ENCODE measurements around the gene ASTN2.

Gene ASTN2

DNA sequence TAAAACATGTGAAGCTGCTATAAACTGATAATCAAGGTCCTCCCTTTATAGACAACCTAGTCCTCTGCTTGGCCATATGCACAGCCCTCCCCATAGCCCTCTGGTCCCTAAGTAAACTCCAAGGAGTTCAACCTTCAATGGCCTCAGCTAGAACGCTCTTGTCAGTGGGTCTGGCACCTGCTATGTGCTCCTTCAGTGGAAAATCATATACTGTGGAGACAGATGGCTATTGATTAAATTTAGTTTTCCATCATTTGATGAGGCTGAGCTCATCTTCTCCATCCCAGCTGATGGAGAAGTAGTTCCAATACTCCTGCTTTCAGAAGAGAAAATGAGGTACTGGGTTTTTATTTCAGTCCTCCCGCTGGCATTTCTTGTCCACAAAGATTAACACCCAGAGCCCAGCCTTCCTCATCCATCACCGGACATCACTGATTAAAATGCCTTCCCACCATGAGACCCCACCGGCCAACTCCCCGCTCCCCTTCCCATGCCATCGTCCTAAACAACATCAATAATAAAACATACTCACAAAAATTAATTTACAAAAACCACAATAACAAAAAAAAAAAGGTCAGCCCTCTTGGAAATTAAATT, 593.1 kb downstream of the ASTN2 start:
- H3K9ac ChIP-seq: no peak overlapping the region
- H3K27me3 ChIP-seq: no peaks in the 10 kb centered on the region
- H3K4me3 ChIP-seq: no peak overlapping the region
- TF ChIP-seq Cebpa-rat (IDR thresholded peaks at IDR 0.05): no peak
- no peak overlapping the region for H3K27ac ChIP-seq
- H3K4me2 ChIP-seq: no peak overlapping the region
- H3K36me3 ChIP-seq: no peaks in the 10 kb centered on the region
- no peaks in the 10 kb centered on the region for H4K20me1 ChIP-seq
- no peaks in the 10 kb centered on the region for H3K9me3 ChIP-seq (replicated peaks in 1 of 11)
- no peaks in the 10 kb centered on the region for H3K4me1 ChIP-seq

DNA sequence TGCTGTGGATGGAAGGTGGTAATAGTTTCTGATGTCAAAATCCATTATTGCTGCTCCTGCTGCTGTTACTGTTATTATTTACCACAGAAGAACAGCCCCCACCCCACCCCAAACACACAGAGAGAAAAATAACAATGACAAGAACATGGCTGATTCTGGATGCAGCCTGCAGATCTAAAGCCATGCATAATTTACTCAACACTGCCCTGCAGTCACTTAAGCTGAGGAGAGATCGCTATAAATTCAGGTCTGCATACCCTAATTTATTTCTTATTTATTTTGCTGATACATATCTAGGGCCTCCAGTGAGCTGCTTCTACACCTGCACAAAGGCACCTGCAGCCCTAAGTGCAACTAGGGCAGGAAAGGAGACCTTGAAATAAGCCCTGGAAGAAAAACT, 595.7 kb downstream of the ASTN2 start:
- Histone ChIP-seq H3K4me2 (no peak overlapping the region), H3K4me3 (no peak overlapping the region), H3K4me1 (no peaks in the 10 kb centered on the region), H3K9ac (no peak overlapping the region), H3K36me3 (no peaks in the 10 kb centered on the region), H3K27ac (no peak overlapping the region), H3K9me3 (replicated peaks in 1 of 11) (no peaks in the 10 kb centered on the region), H4K20me1 (no peaks in the 10 kb centered on the region), H3K27me3 (no peaks in the 10 kb centered on the region)
- TF ChIP-seq Cebpa-rat (IDR thresholded peaks at IDR 0.05): no peak

DNA sequence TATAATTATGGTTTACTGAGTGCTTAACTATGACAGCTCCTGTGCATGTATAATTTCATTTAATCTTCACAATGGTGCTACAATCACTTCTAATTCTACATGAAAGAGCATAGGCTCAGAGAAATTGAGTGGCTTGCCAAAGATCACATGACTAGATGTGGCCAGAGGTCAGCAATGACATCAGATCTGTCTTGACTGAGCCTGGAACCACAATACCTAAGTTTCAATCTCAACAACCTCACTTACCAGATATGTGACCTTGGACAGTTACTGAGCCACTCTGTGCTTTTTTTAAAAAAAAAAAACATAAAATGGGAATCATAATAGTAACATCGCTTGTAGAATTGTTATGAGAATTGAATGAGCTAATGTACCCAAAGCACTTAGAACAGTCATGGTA, 597.1 kb downstream of the ASTN2 start:
- no peak overlapping the region for H3K9ac ChIP-seq
- no peak overlapping the region for H3K4me3 ChIP-seq
- no peak overlapping the region for H3K4me2 ChIP-seq
- TF ChIP-seq Cebpa-rat (IDR thresholded peaks at IDR 0.05): no peak
- H3K9me3 ChIP-seq (replicated peaks in 1 of 11): no peaks in the 10 kb centered on the region
- H3K36me3 ChIP-seq: no peaks in the 10 kb centered on the region
- H3K27me3 ChIP-seq: no peaks in the 10 kb centered on the region
- H4K20me1 ChIP-seq: no peaks in the 10 kb centered on the region
- no peak overlapping the region for H3K27ac ChIP-seq
- H3K4me1 ChIP-seq: no peaks in the 10 kb centered on the region

DNA sequence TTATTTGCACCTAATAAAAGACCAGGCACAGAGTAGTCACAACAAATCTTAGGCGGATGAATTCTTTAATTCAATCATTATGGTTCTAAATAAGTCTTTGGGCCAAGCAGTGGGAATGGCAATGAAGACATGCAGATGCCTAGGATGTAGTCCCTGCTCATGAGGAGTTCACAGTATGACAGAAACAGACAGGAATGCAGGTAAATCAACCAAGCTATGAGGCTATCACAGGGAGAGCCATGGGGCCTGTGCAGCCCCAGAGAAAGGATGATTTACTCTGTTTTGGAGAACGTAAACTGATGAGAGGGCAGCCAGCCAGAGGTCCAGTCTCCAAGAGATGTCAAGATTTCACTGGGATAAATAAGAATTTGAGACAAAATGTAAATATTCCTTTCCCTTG, 598.4 kb downstream of the ASTN2 start:
- no peaks in the 10 kb centered on the region for H3K9me3 ChIP-seq (replicated peaks in 1 of 11)
- TF ChIP-seq Cebpa-rat (IDR thresholded peaks at IDR 0.05): no peak
- H3K4me2 ChIP-seq: no peak overlapping the region
- no peaks in the 10 kb centered on the region for H3K36me3 ChIP-seq
- no peaks in the 10 kb centered on the region for H3K4me1 ChIP-seq
- H3K27ac ChIP-seq: no peak overlapping the region
- H3K9ac ChIP-seq: no peak overlapping the region
- H3K4me3 ChIP-seq: no peak overlapping the region
- H3K27me3 ChIP-seq: no peaks in the 10 kb centered on the region
- no peaks in the 10 kb centered on the region for H4K20me1 ChIP-seq

DNA sequence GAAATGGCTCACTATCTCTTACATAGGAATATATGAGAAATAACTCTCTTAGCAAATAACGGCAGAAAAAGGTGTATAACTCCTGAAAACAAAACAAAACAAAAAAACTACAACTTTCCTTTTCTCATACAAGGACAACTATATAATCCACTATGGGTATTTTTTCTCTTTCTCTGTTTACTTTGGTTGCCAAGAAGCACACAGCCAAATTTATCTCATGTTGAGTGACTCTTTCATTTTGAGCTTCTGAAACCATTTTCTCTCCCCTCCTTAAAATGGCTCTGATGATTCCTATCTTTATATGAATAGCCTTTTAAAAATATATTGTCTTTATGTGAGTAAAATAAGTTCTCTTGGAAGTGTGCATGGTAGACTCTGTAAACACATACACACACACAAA, 599.0 kb downstream of the ASTN2 start:
- H3K4me3 ChIP-seq: no peak overlapping the region
- H3K27ac ChIP-seq: no peak overlapping the region
- H3K4me1 ChIP-seq: no peaks in the 10 kb centered on the region
- no peak overlapping the region for H3K4me2 ChIP-seq
- no peaks in the 10 kb centered on the region for H3K27me3 ChIP-seq
- no peaks in the 10 kb centered on the region for H4K20me1 ChIP-seq
- no peaks in the 10 kb centered on the region for H3K36me3 ChIP-seq
- no peaks in the 10 kb centered on the region for H3K9me3 ChIP-seq (replicated peaks in 1 of 11)
- TF ChIP-seq Cebpa-rat (IDR thresholded peaks at IDR 0.05): no peak
- H3K9ac ChIP-seq: no peak overlapping the region

DNA sequence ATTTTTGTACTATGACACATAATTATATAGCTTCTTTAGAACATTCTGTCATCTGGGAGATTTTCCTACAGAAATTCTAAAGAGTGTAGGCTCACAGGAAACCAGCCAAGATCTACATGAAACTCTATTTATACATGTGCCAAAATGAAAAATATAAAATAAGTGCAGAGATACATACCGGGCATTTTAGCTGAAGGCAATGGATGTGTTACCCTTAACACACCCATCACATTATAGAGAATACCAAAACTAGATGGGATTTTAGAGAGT, 601.9 kb downstream of the ASTN2 start:
- Histone ChIP-seq H3K9ac (no peak overlapping the region), H3K27ac (no peak overlapping the region), H3K4me3 (no peak overlapping the region), H3K36me3 (no peaks in the 10 kb centered on the region), H3K4me2 (no peak overlapping the region), H3K27me3 (no peaks in the 10 kb centered on the region), H3K4me1 (no peaks in the 10 kb centered on the region), H4K20me1 (no peaks in the 10 kb centered on the region), H3K9me3 (replicated peaks in 1 of 11) (no peaks in the 10 kb centered on the region)
- TF ChIP-seq Cebpa-rat (IDR thresholded peaks at IDR 0.05): no peak

DNA sequence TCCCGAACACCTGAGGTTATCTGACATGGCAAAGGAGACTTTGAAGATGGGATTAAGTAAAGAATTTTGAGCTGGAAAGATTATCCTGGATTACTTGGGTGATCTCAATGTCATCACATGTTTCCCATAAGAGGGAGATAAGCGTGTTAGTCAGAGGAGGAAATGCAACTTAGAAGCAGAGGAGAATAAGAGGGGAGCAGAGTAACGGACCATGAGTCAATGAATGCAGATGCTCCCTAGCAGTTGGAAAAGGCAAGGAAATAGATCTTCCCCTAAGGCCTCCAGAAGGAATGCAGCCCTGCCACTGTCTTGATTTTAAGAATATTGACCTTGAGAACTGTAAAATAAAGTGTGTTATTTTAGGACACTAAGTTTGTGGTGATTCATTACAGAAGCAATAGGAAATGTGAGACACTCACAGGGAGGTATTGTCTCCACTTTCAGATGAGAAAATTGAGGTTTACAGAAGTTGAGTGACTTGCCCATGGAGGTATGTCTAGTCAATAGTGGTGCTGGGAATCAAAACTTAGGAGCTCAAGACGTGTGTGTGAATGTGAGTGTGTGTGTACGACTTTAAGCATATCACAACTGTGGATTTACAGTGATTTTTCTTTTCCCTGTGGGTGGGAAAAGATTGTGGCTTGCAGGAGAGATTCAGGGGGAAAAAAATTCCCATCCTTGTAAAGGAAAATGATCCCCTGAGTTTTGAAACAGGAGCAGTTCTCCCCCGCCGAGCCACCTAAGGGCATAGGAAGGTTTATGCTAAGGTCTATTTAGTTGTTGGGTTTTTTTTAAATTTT, 602.4 kb downstream of the ASTN2 start:
- TF ChIP-seq Cebpa-rat (IDR thresholded peaks at IDR 0.05): no peak
- H3K9ac ChIP-seq: no peak overlapping the region
- no peak overlapping the region for H3K4me3 ChIP-seq
- no peak overlapping the region for H3K4me2 ChIP-seq
- H3K9me3 ChIP-seq (replicated peaks in 1 of 11): no peaks in the 10 kb centered on the region
- no peaks in the 10 kb centered on the region for H3K36me3 ChIP-seq
- H3K4me1 ChIP-seq: peaks cover 0 to under 1% (median 0%) of the 10 kb centered on the region in 10 experiments; a peak in 3 of 20 replicates
- H4K20me1 ChIP-seq: no peaks in the 10 kb centered on the region
- H3K27me3 ChIP-seq: no peaks in the 10 kb centered on the region
- H3K27ac ChIP-seq: no peak overlapping the region

DNA sequence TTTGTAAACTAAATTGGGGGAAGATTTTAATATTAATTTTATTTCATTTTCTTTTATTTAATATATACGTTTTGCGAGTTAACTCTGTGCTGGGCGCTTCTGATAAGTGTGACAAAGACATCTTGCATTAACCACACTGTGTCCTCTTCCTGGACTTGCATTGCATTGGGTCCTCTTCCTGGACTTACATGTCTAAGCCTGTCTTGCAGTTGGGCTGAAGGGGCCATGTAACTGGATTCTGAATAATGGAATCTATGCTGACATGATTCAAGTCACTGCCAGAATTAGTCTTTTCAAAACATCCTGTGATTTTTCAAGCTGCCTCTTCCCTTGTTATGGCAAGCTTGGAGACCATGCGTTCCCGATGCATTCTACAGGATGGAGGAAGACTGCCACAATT, 605.2 kb downstream of the ASTN2 start:
- Histone ChIP-seq H3K4me2 (no peak overlapping the region), H3K36me3 (peaks cover 0 to 6% (median 0%) of the 10 kb centered on the region in 11 experiments; a peak in 1 of 22 replicates), H3K9ac (no peak overlapping the region), H3K4me1 (peaks cover 0 to 7% (median 0%) of the 10 kb centered on the region in 10 experiments; a peak in 4 of 20 replicates), H3K9me3 (replicated peaks in 1 of 11) (no peaks in the 10 kb centered on the region), H3K27me3 (no peaks in the 10 kb centered on the region), H3K27ac (no peak overlapping the region), H4K20me1 (no peaks in the 10 kb centered on the region), H3K4me3 (no peak overlapping the region)
- TF ChIP-seq Cebpa-rat (IDR thresholded peaks at IDR 0.05): no peak

DNA sequence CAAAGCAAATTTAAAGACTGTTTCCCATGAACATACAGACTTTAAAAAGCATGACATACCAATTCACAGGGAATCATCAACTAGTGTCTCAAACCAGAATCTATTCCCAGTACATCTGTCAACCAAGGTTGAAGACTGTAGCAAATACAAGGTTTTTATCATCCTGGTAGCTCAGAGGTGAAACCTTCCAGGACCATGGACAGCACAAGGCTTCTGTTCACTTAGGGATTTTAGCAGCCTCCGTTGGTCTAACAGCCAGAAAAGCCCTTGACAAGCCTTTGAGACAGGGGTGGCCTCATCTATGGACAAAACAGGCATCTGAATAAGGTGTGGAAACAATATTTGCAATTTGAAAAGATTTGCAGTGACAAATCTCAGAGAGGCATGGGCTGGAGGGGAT, 608.8 kb downstream of the ASTN2 start:
- H3K27me3 ChIP-seq: no peaks in the 10 kb centered on the region
- H3K4me3 ChIP-seq: no peak overlapping the region
- no peak for TF ChIP-seq Cebpa-rat (IDR thresholded peaks at IDR 0.05)

DNA sequence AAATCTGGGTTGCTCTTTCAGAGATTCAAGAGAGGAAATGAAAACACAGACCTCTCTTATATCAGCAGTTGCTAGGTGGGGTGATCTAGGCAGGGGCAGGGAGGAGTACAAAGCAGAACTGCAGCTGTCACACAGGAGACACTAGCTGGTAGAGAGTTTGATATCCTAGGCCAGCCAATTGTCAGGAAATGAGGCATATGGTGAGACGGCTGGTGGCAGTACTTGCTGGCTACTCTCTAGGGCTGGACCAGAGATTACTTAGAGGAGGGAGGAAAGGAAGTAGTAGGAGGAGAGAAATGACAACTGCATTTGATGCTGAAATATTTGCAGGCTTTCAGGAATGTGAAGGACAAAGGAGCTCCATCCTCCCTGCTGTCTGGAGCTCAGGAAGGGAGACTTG, 614.0 kb downstream of the ASTN2 start:
- peaks cover 0 to 8% (median 0%) of the 10 kb centered on the region in 10 experiments; a peak in 2 of 20 replicates for H3K4me1 ChIP-seq
- H3K36me3 ChIP-seq: peaks cover 0 to 11% (median 0%) of the 10 kb centered on the region in 11 experiments; a peak in 2 of 22 replicates
- no peak overlapping the region for H3K4me2 ChIP-seq
- H3K9me3 ChIP-seq (replicated peaks in 1 of 11): no peaks in the 10 kb centered on the region
- no peak overlapping the region for H3K9ac ChIP-seq
- H3K27me3 ChIP-seq: no peaks in the 10 kb centered on the region
- no peak overlapping the region for H3K4me3 ChIP-seq
- H3K27ac ChIP-seq: no peak overlapping the region
- no peak for TF ChIP-seq Cebpa-rat (IDR thresholded peaks at IDR 0.05)
- H4K20me1 ChIP-seq: no peaks in the 10 kb centered on the region

More for the DNA sequence above, 608.8 kb downstream of the ASTN2 start:
- Histone ChIP-seq H3K36me3 (peaks cover 0 to 11% (median 0%) of the 10 kb centered on the region in 11 experiments; a peak in 2 of 22 replicates), H4K20me1 (no peaks in the 10 kb centered on the region), H3K27ac (no peak overlapping the region), H3K9me3 (replicated peaks in 1 of 11) (no peaks in the 10 kb centered on the region), H3K9ac (no peak overlapping the region), H3K4me2 (no peak overlapping the region), H3K4me1 (peaks cover 0 to 7% (median 2%) of the 10 kb centered on the region in 10 experiments; a peak in 6 of 20 replicates)

All from BLaER1 treated with 17β-estradiol and CSF1 and Interleukin-3, amounts not matched to agents 10 nM and 100 nM (cell line).